Tibial nerve (tissue), 4 donors: ENCODE data around the gene VENTX. TPM values are rescaled to one million over a fixed set of nuclear protein-coding genes. Genes with fewer than 3 reads are reported as not detected.

Experiments
- DNase-seq, 2 donors: peaks; one replicate each; pipeline ENCODE4 v3.0.0-alpha.2; 2019; ENCODE audit warnings: low spot score in 2 of 2
- H3K27ac ChIP-seq, 4 donors: fragments of 200-600 bp; sonication (generic) in 3 of 4; one replicate each; pipeline ENCODE4 v1.5.1; 2017 to 2019; ENCODE audit warnings: mild to moderate bottlenecking in 1 of 4
- H3K27me3 ChIP-seq, 2 donors: fragments of 200-600 bp; sonication (generic) in 1 of 2; one replicate each; pipeline versions ENCODE4 v1.5.1 to v1.6.0; 2017 to 2019
- H3K36me3 ChIP-seq, 3 donors: fragments of 200-600 bp; sonication (generic); one replicate each; pipeline ENCODE4 v1.5.1; 2018 to 2019
- H3K4me1 ChIP-seq, 4 donors: fragments of 200-600 bp; sonication (generic) in 3 of 4; one replicate each; pipeline ENCODE4 v1.5.1; 2017 to 2019
- H3K4me3 ChIP-seq, 4 donors: fragments of 200-600 bp; sonication (generic) in 3 of 4; one replicate each; pipeline ENCODE4 v1.5.1; 2017 to 2019; ENCODE audit warnings: mild to moderate bottlenecking in 1 of 4, moderate library complexity in 1 of 4
- H3K9me3 ChIP-seq, 4 donors: fragments of 200-600 bp; sonication (generic) in 3 of 4; one replicate each; pipeline ENCODE4 v1.5.1; 2017 to 2019
- CTCF ChIP-seq, 5 experiments: fragments of 200-600 bp in 3 of 5; fragments of 450-650 bp in 2 of 5; sonication (generic) in 3 of 5; IDR thresholded peaks; one replicate each; pipeline ENCODE4 v1.5.1; 2016 to 2019; ENCODE audit warnings: antibody characterized with exemption in 5 of 5, mild to moderate bottlenecking in 3 of 5, moderate library complexity in 2 of 5
- EP300 ChIP-seq, 2 donors: sonication (generic); formaldehyde crosslinking; IDR thresholded peaks; one replicate each; pipeline ENCODE4 v1.6.1; 2017; ENCODE audit warnings: antibody characterized with exemption in 2 of 2, mild to moderate bottlenecking in 1 of 2
- POLR2A ChIP-seq, 2 donors: fragments of 450-650 bp; IDR thresholded peaks; one replicate each; pipeline ENCODE4 v1.6.1; 2017; ENCODE audit warnings: antibody characterized with exemption in 2 of 2, mild to moderate bottlenecking in 2 of 2, moderate library complexity in 2 of 2
- WGBS, 2 donors: methylation state at CpG; one replicate each; pipeline ENCODE4 v1.1.5; 2018; 5-methylcytosine and 5-hydroxymethylcytosine counted together
- total RNA-seq, 4 donors: library from RNA; depleted of rRNA; stranded (reverse); fragments of >200 nt; gene quantifications; one replicate each; pipeline ENCODE4 v1.1.0, GENCODE V29; 2016

The VENTX gene
- total RNA-seq, 4 donors from 2014 or later, result 2.5 to 10.5 (median 4.9) TPM

GRCh38 chr10:133229265-133230043, 8.2 kb upstream of the VENTX start:
- Histone ChIP-seq H3K9me3 (peaks cover 0 to 6% (median 0%) of the 10 kb centered on the region in 4 donors), H3K27me3 (peaks cover 0 to 87% of the 10 kb centered on the region in 2 donors), H3K36me3 (no peaks in the 10 kb centered on the region), H3K27ac (no peak overlapping the region), H3K4me3 (no peak overlapping the region), H3K4me1 (peaks cover 0 to 20% (median 2%) of the 10 kb centered on the region in 4 donors)
- 8% methylated on average over 29 to 39 of the region's 58 CpGs for WGBS, 2 donors
- DNase-seq, result no peak
- no peak for TF ChIP-seq EP300 (IDR thresholded peaks at IDR 0.05)
- TF ChIP-seq CTCF (IDR thresholded peaks at IDR 0.05), result no peak
- TF ChIP-seq POLR2A (IDR thresholded peaks at IDR 0.05), result no peak

GRCh38 chr10:133230044-133230361, 7.7 kb upstream of the VENTX start, which contains the start of gene UTF1:
Gene UTF1 (plus strand): TSS chr10:133230217. CDS start chr10:133230289, 72 bp downstream.
- DNase-seq, result no peak
- H3K27me3 ChIP-seq, result peaks cover 0 to 89% of the 10 kb centered on the region in 2 donors
- no peak within 1 kb of the TSS for H3K27ac ChIP-seq
- 0% methylated on average over 18 of the region's 49 CpGs; no CpG with 5 or more reads in 1 of the 2 donors for WGBS, 2 donors
- TF ChIP-seq POLR2A (IDR thresholded peaks at IDR 0.05) (no peak), EP300 (IDR thresholded peaks at IDR 0.05) (no peak), CTCF (IDR thresholded peaks at IDR 0.05) (no peak)
- H3K4me3 ChIP-seq, result peak within 1 kb of the TSS in 1 of 4 donors; percentile 29
- peaks cover 0 to 6% (median 0%) of the 10 kb centered on the region in 4 donors for H3K9me3 ChIP-seq
- no peaks in the 10 kb centered on the region for H3K36me3 ChIP-seq
- peaks cover 0 to 20% (median 2%) of the 10 kb centered on the region in 4 donors for H3K4me1 ChIP-seq

- peak overlapping the region in 1 of 4 donors; percentile 29 for H3K4me3 ChIP-seq
- no peak overlapping the region for H3K27ac ChIP-seq
- no peak for DNase-seq
- H3K4me1 ChIP-seq, result peaks cover 0 to 25% (median 4%) of the 10 kb centered on the region in 4 donors
- H3K27me3 ChIP-seq, result peaks cover 0 to 89% of the 10 kb centered on the region in 2 donors
- 1% methylated on average over 29 to 54 of the region's 122 CpGs for WGBS, 2 donors
- H3K9me3 ChIP-seq, result peaks cover 0 to 6% (median 0%) of the 10 kb centered on the region in 4 donors
- H3K36me3 ChIP-seq, result no peaks in the 10 kb centered on the region
- TF ChIP-seq EP300 (IDR thresholded peaks at IDR 0.05), result no peak
- no peak for TF ChIP-seq CTCF (IDR thresholded peaks at IDR 0.05)
- no peak for TF ChIP-seq POLR2A (IDR thresholded peaks at IDR 0.05)
These were observed 7.1 kb upstream of the VENTX start for GRCh38 chr10:133230387-133231195.

- H3K36me3 ChIP-seq, result no peaks in the 10 kb centered on the region
- peaks cover 0 to 89% of the 10 kb centered on the region in 2 donors for H3K27me3 ChIP-seq
- H3K9me3 ChIP-seq, result peaks cover 0 to 6% (median 0%) of the 10 kb centered on the region in 4 donors
- H3K4me1 ChIP-seq, result peaks cover 0 to 32% (median 6%) of the 10 kb centered on the region in 4 donors
- WGBS, 2 donors, result 8 to 32% methylated on average over 22 to 40 of the region's 44 CpGs
- no peak overlapping the region for H3K4me3 ChIP-seq
- TF ChIP-seq EP300 (IDR thresholded peaks at IDR 0.05) (no peak), CTCF (IDR thresholded peaks at IDR 0.05) (no peak), POLR2A (IDR thresholded peaks at IDR 0.05) (no peak)
- no peak for DNase-seq
- H3K27ac ChIP-seq, result no peak overlapping the region
These were observed 6.3 kb upstream of the VENTX start for GRCh38 chr10:133231244-133231945.
